HG02973 (cell line): ENCODE measurements around the gene PLA2G4D.

Experiments used
- ATAC-seq: cut with Tn5 transposase; IDR thresholded peaks from one replicate; pipeline ENCODE4 v1.9.1; 2021; ENCODE audit warnings: moderate library complexity; ENCODE audit not compliant: unreplicated experiment

The PLA2G4D gene

GRCh38 chr15:42032376-42033213 is 61.8 kb downstream of the PLA2G4D start:
- no peak for ATAC-seq

- no peak for ATAC-seq
These were observed 63.0 kb downstream of the PLA2G4D start for GRCh38 chr15:42031198-42031915.

- ATAC-seq = no peak
These were observed 66.8 kb downstream of the PLA2G4D start for GRCh38 chr15:42027521-42027920.

GRCh38 chr15:42024303-42024702 is 70.1 kb downstream of the PLA2G4D start:
- ATAC-seq = no peak

GRCh38 chr15:42021593-42021992 is 72.8 kb downstream of the PLA2G4D start:
- no peak for ATAC-seq

- ATAC-seq = no peak
These were observed 73.6 kb downstream of the PLA2G4D start, which contains the start of gene PLA2G4E for GRCh38 chr15:42020713-42021273. Gene PLA2G4E (minus strand): TSS chr15:42021042. CDS start chr15:42021030, 12 bp downstream.

- ATAC-seq = no peak
These were observed 75.8 kb downstream of the PLA2G4D start for GRCh38 chr15:42018306-42019224.
